ENCODE measurements around the gene KDM4F.

The KDM4F gene

GRCh38 chr11:95100191-95100648 is 51.0 kb downstream of the KDM4F start:
- no peak for DNase-seq (ENCODE audit: insufficient read length, low spot score)
- no peak for FAIRE-seq
- TF ChIP-seq CTCF (IDR thresholded peaks at IDR 0.05; ENCODE audit: insufficient read depth, missing control alignments) = no peak

Measured in D721Med (cell line).